ENCODE results near the gene ATG9B.
A peak's percentile ranks its signal among the peaks of the same experiment; 100 is the strongest.

ATG9B gene

DNA sequence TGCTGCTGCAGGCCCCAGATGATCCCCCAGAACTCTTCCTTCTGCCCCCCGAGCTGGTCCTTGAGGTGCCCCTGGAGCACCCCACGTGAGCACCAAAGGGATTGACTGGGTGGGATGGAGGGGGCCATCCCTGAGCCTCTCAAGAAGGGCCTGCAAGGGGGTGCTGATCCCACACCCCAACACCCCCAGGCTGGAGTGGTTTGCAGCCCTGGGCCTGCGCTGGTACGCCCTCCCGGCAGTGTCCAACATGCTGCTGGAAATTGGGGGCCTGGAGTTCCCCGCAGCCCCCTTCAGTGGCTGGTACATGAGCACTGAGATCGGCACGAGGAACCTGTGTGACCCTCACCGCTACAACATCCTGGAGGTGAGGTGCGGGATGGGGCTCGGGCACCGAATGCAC lies 25.3 kb downstream of the ATG9B start:
- DNase-seq (ENCODE audit: low read depth, low spot score): no peak

DNA sequence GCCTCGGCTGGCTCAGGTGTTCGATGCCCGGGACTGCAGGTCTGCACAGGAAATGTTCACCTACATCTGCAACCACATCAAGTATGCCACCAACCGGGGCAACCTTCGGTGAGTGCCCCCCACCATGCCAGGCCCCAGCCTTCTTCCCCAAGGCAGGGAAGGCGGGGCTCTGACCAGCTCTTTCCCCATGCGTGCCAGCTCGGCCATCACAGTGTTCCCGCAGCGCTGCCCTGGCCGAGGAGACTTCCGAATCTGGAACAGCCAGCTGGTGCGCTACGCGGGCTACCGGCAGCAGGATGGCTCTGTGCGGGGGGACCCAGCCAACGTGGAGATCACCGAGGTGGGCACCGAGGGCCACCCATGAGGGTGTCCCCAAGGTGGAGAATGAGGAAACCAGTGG lies 26.0 kb downstream of the ATG9B start:
- DNase-seq (ENCODE audit: low read depth, low spot score): no peak

DNA sequence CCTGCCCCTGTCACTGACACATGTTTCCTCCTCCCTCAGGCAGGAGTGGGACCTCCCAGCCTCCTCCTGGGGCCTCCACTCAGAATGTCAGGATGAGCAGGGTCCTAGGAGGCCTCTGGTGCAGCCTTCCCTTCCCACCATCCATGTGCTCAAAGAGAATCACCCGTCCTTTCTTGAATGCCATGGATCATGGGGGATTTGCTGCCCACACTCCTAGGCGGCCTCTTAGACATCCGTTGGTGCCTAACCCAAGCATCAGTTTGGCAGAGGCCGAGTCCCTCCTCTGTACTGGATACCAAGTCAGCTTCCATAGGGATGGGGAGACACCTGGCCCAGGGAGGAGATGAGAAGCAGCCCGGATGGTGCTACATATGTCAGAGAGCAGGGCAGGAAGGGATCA lies 26.5 kb downstream of the ATG9B start:
- no peak for DNase-seq (ENCODE audit: low read depth, low spot score)

DNA sequence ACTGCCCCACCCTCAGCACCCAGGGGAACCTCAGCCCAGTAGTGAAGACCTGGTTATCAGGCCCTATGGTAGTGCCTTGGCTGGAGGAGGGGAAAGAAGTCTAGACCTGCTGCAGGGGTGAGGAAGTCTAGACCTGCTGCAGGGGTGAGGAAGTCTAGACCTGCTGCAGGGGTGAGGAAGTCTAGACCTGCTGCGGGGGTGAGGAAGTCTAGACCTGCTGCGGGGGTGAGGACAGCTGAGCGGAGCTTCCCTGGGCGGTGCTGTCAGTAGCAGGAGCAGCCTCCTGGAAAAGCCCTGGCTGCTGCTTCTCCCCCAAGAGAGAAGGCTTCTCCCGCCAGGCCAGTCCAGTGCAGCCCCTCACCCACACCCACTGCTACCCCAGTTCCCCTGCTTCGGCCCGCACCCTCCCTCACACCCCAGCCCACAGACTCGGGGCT lies 27.2 kb downstream of the ATG9B start:
- no peak for DNase-seq (ENCODE audit: low read depth, low spot score)

DNA sequence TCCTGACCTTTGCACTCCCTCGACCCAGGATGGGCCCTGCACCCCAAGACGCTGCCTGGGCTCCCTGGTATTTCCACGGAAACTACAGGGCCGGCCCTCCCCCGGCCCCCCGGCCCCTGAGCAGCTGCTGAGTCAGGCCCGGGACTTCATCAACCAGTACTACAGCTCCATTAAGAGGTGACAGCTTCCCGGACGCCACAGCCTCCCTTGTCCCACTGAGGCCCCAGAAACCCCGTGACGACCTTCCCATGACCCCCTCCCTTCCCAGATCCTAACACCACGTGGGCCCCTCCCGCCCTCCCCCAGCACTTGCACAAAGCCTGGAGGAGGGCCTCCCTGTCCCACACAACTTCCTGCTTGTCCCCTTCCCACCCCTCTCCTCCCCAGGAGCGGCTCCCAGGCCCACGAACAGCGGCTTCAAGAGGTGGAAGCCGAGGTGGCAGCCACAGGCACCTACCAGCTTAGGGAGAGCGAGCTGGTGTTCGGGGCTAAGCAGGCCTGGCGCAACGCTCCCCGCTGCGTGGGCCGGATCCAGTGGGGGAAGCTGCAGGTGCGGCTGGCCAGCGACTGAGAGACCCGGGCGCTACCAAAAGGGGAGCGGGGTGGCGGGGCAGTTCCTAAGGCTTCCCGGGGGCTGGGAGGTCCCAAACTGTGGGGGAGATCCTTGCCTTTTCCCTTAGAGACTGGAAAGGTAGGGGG lies 27.8 kb downstream of the ATG9B start:
- no peak for DNase-seq (ENCODE audit: low read depth, low spot score)

DNA sequence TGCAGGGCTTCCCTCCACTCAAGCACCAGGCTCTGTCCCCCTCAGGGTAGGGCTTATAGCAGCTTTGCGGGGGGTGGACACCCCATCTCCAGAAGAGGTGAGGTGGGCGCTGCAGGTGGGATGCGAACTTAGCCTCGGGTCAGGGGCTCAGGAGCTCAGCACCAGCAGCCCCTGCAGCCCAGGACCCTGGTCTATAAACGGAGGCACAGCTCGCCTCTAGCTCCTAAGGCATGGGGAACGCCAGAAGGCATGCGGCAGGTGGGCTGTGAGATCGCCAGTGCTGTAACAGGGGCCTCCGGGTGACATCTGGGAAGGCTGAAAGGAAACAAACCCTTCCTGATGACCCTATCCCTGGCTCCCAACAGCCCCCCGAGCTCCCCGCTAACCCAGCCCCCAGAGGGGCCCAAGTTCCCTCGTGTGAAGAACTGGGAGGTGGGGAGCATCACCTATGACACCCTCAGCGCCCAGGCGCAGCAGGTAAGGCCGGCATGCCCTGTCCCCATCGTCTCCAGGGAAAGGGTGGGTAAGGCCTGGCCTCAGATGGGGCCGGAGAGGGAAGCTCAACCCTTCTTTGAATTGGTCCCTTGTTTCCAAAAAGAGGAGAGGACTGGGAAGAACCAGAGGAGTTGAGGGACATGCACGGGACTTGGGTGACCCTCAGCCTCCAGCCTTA lies 29.3 kb downstream of the ATG9B start:
- no peak for DNase-seq (ENCODE audit: low read depth, low spot score)

DNA sequence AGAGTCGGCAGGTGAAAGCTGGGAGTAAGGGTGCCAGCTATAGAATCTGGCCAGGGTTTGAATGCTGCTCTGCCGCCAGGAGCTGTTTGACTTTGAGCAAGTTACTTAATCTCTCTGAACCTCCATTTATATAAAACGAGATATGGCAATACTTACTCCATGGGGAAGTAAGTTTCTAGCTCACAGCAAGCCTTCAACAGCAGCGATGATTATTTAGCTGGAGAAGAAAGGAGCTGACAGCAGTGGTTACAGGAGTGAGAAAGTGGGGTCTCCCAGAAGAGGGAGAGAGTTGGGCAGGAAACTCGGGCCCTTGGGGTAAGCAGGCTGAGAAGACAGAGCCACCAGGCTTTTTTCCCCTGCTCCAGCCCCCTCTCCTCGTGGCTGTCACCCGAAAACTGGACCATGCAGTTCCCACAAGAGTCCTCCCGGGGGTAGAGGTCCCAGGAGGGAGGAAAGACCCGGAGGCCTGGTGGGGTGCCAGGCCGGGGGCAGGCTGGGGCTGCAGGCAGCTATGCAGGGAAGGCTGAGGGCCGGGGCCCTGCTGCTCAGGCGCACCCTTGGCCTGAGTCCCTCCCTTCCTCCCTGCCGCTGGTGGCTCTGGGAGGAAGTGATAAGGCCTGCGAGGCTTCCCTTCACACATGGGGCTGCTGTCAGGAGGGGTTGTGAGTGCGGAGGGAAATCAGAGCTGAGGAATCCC lies 30.0 kb downstream of the ATG9B start:
- no peak for DNase-seq (ENCODE audit: low read depth, low spot score)

DNA sequence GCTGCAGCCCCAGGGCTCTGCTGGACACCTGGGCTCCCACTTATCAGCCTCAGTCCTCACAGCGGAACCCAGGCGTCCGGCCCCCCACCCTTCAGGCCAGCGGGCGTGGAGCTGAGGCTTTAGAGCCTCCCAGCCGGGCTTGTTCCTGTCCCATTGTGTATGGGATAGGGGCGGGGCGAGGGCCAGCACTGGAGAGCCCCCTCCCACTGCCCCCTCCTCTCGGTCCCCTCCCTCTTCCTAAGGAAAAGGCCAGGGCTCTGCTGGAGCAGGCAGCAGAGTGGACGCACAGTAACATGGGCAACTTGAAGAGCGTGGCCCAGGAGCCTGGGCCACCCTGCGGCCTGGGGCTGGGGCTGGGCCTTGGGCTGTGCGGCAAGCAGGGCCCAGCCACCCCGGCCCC lies 30.8 kb downstream of the ATG9B start:
- DNase-seq (ENCODE audit: low read depth, low spot score): no peak

DNA sequence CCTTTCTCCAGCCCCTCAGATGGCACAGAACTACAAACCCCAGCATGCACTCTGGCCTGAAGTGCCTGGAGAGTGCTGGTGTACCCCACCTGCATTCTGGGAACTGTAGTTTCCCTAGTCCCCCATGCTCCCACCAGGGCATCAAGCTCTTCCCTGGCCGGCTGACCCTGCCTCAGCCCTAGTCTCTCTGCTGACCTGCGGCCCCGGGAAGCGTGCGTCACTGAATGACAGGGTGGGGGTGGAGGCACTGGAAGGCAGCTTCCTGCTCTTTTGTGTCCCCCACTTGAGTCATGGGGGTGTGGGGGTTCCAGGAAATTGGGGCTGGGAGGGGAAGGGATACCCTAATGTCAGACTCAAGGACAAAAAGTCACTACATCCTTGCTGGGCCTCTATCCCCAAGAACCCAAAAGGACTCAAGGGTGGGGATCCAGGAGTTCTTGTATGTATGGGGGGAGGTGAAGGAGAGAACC lies 31.4 kb downstream of the ATG9B start:
- peak; percentile 83 for DNase-seq (ENCODE audit: low read depth, low spot score)

DNA sequence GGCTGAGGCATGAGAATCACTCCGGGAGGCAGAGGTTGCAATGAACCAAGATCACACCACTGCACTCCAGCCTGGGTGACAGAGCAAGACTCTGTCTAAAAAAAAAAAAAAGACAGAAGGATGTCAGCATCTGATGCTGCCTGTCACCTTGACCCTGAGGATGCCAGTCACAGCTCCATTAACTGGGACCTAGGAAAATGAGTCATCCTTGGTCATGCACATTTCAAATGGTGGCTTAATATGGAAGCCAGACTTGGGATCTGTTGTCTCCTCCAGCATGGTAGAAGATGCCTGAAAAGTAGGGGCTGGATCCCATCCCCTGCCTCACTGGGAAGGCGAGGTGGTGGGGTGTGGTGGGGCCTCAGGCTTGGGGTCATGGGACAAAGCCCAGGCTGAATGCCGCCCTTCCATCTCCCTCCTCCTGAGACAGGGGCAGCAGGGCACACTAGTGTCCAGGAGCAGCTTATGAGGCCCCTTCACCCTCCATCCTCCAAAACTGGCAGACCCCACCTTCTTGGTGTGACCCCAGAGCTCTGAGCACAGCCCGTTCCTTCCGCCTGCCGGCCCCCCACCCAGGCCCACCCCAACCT lies 32.1 kb downstream of the ATG9B start:
- DNase-seq (ENCODE audit: low read depth, low spot score): no peak

DNA sequence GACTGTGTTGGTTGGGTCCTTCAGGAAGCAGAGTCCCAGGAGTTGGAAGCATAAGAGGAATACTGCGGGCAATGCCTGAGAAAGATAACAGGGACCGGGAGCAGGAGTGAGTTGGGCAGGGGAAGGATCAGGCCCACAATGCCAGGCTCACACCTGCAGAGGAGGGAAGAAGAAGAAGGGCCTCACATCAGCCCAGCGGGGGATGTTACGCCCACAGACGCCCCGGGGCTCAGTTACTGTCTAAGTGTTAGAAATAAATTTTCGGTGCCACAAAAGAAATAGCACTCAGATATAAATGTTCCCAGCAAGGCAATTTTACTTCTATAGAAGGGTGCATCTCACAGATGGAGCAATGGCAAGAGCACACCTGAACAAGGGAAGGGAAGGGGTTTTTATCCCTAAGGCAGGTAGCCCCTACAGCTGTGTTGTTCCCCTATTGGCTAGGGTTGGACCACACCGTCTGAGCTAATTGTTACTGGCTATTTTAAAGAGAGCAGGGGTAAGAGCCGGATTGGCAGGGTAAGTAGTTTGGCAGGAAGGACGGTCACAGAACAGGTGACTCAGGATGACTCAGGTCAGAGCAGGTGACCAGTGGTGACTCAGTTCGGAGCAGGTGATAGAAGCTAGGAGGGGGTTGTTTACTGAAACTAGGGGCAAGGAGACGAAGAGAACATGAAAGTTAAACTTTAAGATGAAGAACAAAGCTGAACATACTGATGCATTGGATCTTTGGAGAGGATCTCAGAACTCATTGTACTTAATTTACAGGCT lies 33.7 kb downstream of the ATG9B start, which contains the start of gene NOS3:
Gene NOS3 (plus strand): TSS at position 602 of the 771 bp plus-strand sequence. CDS start 2,787 bp downstream, outside the sequence.
- no peak for DNase-seq (ENCODE audit: low read depth, low spot score)

DNA sequence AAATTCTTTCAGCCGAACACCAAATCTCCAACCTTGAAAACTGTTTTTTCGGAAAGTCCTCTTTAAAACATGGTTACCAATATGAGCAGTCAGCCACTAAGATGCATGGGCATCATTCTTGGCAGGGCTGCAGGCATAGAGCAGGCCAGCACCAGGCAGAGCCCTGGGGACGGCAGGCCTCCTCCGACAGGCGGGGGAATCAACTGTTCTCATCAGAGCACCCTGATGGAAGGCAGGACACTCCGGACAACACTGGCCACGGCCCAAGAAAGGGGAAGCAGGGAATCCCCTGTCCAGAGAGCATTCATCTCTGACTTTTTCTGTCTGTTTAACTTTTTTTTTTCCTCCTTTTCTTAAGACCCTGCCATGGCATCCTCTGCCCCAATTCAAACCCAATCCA lies 34.8 kb downstream of the ATG9B start:
- no peak for DNase-seq (ENCODE audit: low read depth, low spot score)

DNA sequence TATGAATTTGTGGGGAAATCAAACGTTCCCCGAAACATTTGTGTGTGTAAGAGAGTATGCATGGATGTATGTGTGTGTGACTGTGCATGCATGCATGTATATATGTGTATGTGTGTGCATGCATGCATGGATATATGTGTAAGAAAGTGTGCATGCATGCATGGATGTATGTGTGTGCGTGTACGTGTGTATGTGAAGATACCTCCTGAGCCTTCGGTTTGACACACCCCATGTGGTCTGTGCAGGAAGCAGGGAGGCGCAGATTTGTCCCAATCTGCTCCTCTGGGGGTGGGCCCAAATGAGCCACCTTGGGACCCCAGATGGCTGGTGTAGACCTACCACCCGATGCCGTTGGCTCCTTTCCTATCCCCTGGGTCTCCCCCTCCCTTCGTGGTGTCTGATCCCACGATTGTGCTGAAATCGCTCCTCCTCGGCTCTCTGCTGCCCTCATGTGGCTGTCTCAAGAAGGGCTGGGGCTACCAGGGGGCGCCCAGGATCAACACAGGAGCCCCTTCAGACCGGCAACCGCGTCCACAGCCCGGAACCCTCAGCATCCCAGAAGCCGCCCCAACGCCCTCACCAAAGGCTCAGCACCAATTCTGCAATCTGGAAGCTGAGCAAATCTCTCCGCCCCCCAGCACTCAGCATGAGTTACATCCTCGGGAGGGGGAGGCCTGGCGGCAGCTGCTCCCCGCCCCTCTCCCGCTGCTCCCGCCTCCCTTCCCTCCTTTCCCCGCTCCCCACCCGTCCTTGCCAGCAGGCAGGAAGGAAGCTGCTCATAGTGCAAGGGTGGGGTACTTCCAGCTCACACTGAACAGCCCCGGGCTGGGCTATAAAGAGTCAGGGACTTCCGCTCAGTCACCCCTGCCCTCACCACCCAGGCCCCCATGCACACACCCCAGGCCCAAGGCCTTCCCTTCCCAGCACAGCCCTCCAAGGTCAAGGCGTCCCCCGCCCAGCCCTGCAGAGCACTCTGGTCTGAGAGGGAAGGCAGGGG lies 35.8 kb downstream of the ATG9B start:
- DNase-seq (ENCODE audit: low read depth, low spot score): peak; percentile 90

DNA sequence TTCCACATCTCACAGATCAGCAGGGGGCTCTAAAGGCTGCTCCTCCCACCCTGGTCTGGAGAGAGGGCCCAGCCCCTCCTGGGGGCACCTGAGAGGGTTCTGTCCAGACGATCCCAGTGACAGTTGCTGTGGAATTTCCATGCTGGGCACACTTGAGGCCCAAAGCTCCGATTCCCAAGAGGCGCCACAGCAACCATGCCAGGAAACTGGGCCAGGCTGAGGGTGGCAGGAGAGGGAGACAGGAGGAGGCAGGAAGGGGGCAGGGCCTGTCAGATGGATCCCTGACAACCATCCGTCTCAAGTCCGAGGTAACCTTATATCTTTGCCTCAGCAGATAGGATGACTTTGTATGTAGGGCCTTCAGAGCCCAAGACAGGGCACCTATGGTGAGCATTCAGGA lies 37.7 kb downstream of the ATG9B start:
- no peak for DNase-seq (ENCODE audit: low read depth, low spot score)

DNA sequence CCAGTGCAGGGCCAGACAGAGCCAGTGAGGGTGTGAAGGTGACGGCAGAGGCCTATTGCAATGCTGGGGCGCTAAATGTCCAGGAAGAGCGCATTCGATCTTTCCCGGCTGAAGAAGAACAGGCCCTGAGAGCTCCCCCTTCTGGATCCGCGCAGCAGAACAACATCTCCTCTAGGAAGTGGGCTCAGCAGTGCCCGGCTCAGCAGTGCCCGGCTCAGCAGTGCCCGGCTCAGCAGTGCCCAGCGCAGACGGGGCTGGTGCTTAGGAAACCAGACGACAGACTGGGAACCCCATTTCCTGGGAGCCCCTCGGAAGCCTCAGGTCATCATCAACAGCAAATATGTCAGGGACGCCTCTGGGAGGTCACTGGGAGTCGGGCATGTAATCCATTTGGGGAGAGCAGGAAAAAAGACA lies 38.2 kb downstream of the ATG9B start:
- peak; percentile 84 for DNase-seq (ENCODE audit: low read depth, low spot score)

DNA sequence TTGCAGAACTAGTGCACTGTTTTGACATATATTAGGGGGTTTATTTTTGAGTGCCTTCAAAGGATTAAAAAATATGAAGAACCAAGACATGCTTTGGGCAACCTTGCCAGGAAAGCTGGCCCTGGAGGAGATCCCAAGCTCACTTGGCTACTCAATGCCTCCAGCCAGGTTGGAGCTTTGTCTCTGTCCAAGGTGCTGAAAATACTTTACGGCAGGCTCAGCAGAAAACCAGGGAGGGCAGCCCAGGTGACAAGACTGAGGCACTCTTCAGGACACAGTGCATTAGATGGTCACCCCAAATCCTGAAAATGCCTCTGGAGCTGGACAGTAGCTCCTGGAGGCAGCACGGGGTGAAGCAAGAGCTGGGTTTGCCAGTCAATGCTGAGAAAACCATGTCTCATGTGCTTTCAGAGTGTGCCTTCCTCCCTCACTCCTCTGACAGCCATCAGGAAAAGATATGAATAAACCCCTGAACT lies 40.4 kb downstream of the ATG9B start:
- DNase-seq (ENCODE audit: low read depth, low spot score): no peak

DNA sequence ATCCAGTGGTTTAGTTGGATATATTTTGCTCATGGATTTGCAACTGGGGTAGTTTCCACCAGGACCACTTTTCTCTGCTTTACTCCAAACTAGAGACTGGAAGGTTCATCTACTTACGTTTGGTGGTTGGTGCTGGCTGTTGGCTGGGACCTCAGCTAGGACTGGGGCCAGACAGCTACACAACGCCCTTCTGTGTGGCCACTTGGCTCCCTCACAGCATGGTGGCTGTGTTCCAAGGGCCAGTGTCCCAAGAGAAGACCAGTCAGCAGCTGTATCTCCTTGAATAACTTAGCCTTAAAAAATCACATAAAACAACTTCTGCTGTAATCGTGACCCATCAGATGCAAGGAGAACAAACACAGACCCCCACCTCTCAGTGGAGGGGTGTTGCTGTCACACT lies 41.9 kb downstream of the ATG9B start:
- no peak for DNase-seq (ENCODE audit: low read depth, low spot score)

DNA sequence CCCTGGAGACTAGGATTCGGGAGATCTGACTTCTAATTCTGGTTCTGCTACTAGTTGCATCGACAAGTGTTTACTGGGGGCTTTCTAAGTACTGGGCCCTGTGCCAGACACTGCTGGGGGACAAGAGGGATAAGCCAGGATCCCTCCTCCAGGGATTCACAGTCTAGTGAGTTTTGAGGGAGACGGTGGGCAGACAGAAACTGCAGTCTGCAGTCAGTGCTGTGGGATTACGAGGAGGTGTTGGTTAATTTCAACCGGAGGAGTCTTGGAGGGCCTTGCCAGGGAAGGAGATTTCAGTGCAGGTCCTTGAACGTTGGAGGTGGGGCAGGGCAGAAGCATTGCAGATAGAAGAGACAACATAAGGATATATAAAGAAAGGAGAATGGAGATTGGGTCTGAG lies 42.6 kb downstream of the ATG9B start:
- DNase-seq (ENCODE audit: low read depth, low spot score): no peak

DNA sequence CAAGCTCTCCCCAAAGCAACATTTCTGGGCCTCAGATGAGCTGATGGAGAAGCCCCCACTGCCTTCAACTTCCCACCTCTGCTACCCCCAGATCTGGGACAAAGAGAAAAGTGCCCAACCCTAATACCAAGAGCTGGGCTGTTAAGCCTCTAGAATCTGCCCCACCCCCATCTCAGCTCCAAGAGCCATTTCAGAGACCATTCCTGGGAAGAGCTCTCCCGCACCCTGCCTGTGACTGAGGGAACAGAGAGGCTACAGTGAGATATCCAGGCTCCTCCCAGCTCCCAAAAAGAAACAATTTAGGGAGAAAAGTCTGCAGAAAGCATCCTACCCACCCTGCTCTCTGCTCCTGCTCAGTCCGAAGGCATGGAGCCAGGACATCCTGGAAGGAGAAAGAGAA lies 43.6 kb downstream of the ATG9B start:
- peak; percentile 75 for DNase-seq (ENCODE audit: low read depth, low spot score)

Measured in ELF-1 (cell line).